ENCODE measurements around the gene CST3. TPM values are rescaled to one million over a fixed set of nuclear protein-coding genes. Genes with fewer than 3 reads are reported as not detected.
"Not testable (repeated sequence)": the region's sequence is repeated elsewhere in the genome, so short reads cannot be mapped to it uniquely, and the experiment has no call there.

CST3 gene
- total RNA-seq, 1 experiment from 2014 or later, result 181 TPM

- no peaks in the 10 kb centered on the region for H3K36me3 ChIP-seq (ENCODE audit: control insufficient read depth in 1 of 2, insufficient read depth in 2 of 2, low read length in 2 of 2)
- H2AFZ ChIP-seq (ENCODE audit: low read depth, low read length, poor library complexity, severe bottlenecking), result no peak overlapping the region
- H3K4me3 ChIP-seq (replicated peaks in 1 of 2; ENCODE audit: low read depth in 1 of 2, low read length in 2 of 2), result no peak overlapping the region
- ChIA-PET CTCF (no interaction called here), POLR2A (no interaction called here), RAD21 (ENCODE audit: low non-redundant PET in 1 of 2, low total read pairs in 2 of 2, uncharacterized antibody in 2 of 2, unreplicated experiment in 2 of 2) (no interaction called here)
- no peak for TF ChIP-seq RAD21 (IDR thresholded peaks at IDR 0.05; ENCODE audit: low read depth)
- no peaks in the 10 kb centered on the region for H3K9me3 ChIP-seq (ENCODE audit: control insufficient read depth in 1 of 2, insufficient read depth in 1 of 2, low read depth in 1 of 2, low read length in 2 of 2)
- H3K4me2 ChIP-seq (ENCODE audit: low read length), result no peak overlapping the region
- no peaks in the 10 kb centered on the region for H4K20me1 ChIP-seq (ENCODE audit: insufficient read depth)
- no peaks in the 10 kb centered on the region for H3K79me2 ChIP-seq (ENCODE audit: insufficient read depth, low read length)
- no peaks in the 10 kb centered on the region for H3K27me3 ChIP-seq (ENCODE audit: insufficient read depth, low read length)
- ATAC-seq, result no peak
- intact Hi-C loops (cut with micrococcal nuclease), result no loop called here
- no peak overlapping the region for H3K9ac ChIP-seq (ENCODE audit: low read length)
- no peak overlapping the region for H3K27ac ChIP-seq (ENCODE audit: low read depth, low read length)
- no peak for DNase-seq (ENCODE audit: low read depth, low spot score)
- no TSS peak for BruUV-seq (replicated peaks)
- H3K9me2 ChIP-seq (ENCODE audit: insufficient read depth), result no peaks in the 10 kb centered on the region
- no peaks in the 10 kb centered on the region for H3K4me1 ChIP-seq (ENCODE audit: control insufficient read depth in 1 of 2, insufficient read depth in 2 of 2, low read length in 2 of 2)
Measured at GRCh38 chr20:23661002-23661429, 23.3 kb upstream of the CST3 start.

DNA sequence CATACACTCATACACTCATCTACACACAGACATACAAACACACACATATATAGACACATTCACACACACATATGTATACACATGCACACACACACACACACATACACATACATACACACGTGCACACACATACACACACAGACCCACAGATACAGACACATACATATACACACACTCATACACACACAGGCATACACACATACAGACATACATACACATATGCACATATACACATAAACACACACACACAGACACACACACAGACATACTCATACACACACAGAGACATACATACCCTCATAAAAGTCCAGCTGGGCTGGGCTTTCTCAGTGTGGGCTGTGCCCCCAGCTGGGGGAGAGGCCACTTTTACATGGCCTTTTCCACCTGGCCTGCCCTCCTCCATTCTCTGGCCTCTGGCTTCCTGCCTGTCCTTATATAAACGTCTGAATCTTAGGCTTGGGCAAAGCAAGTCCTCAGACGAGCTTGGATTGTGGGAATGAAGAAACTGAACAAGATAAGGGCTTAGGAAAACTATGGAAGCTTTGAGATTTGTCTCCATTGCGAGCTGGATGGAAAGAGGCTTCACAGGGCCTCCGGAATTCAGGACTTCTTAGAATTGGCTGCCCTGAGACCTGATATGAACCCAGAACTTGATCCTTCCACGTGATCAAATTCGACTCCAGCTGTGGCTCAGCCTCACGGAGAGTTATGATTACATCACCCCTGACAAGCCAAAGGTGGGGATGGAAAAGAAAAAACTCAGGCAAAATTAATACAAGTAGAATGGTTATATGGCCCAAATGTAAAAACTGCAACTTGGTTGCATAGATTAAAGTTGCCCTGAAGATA is 22.5 kb upstream of the CST3 start:
- no peaks in the 10 kb centered on the region for H3K36me3 ChIP-seq (ENCODE audit: control insufficient read depth in 1 of 2, insufficient read depth in 2 of 2, low read length in 2 of 2)
- no peak overlapping the region for H3K4me2 ChIP-seq (ENCODE audit: low read length)
- ChIA-PET POLR2A (no interaction called here), RAD21 (ENCODE audit: low non-redundant PET in 1 of 2, low total read pairs in 2 of 2, uncharacterized antibody in 2 of 2, unreplicated experiment in 2 of 2) (no interaction called here), CTCF (no interaction called here)
- no peak overlapping the region for H3K27ac ChIP-seq (ENCODE audit: low read depth, low read length)
- no peaks in the 10 kb centered on the region for H3K9me2 ChIP-seq (ENCODE audit: insufficient read depth)
- no peak overlapping the region for H2AFZ ChIP-seq (ENCODE audit: low read depth, low read length, poor library complexity, severe bottlenecking)
- no peaks in the 10 kb centered on the region for H4K20me1 ChIP-seq (ENCODE audit: insufficient read depth)
- H3K4me1 ChIP-seq (ENCODE audit: control insufficient read depth in 1 of 2, insufficient read depth in 2 of 2, low read length in 2 of 2), result no peaks in the 10 kb centered on the region
- ATAC-seq (no peak), DNase-seq (ENCODE audit: low read depth, low spot score) (no peak)
- intact Hi-C loops (cut with micrococcal nuclease), result no loop called here
- no peaks in the 10 kb centered on the region for H3K27me3 ChIP-seq (ENCODE audit: insufficient read depth, low read length)
- no peak overlapping the region for H3K9ac ChIP-seq (ENCODE audit: low read length)
- no peaks in the 10 kb centered on the region for H3K9me3 ChIP-seq (ENCODE audit: control insufficient read depth in 1 of 2, insufficient read depth in 1 of 2, low read depth in 1 of 2, low read length in 2 of 2)
- H3K79me2 ChIP-seq (ENCODE audit: insufficient read depth, low read length), result no peaks in the 10 kb centered on the region
- no peak for TF ChIP-seq ATF3 (IDR thresholded peaks at IDR 0.05)
- TF ChIP-seq FOSL1 (IDR thresholded peaks at IDR 0.05; ENCODE audit: low read depth), result no peak
- H3K4me3 ChIP-seq (replicated peaks in 1 of 2; ENCODE audit: low read depth in 1 of 2, low read length in 2 of 2), result no peak overlapping the region
- BruUV-seq (replicated peaks), result no TSS peak

- H3K9ac ChIP-seq (ENCODE audit: low read length); H3K79me2 ChIP-seq (ENCODE audit: insufficient read depth, low read length); BruUV-seq (replicated peaks); H2AFZ ChIP-seq (ENCODE audit: low read depth, low read length, poor library complexity, severe bottlenecking); H3K27ac ChIP-seq (ENCODE audit: low read depth, low read length); POLR2A ChIA-PET; H3K27me3 ChIP-seq (ENCODE audit: insufficient read depth, low read length); H3K4me2 ChIP-seq (ENCODE audit: low read length); CTCF ChIA-PET; DNase-seq (ENCODE audit: low read depth, low spot score); RAD21 ChIA-PET (ENCODE audit: low non-redundant PET in 1 of 2, low total read pairs in 2 of 2, uncharacterized antibody in 2 of 2, unreplicated experiment in 2 of 2); H3K9me3 ChIP-seq (ENCODE audit: control insufficient read depth in 1 of 2, insufficient read depth in 1 of 2, low read depth in 1 of 2, low read length in 2 of 2); H3K4me3 ChIP-seq (replicated peaks in 1 of 2; ENCODE audit: low read depth in 1 of 2, low read length in 2 of 2); H3K9me2 ChIP-seq (ENCODE audit: insufficient read depth); ATAC-seq; H3K36me3 ChIP-seq (ENCODE audit: control insufficient read depth in 1 of 2, insufficient read depth in 2 of 2, low read length in 2 of 2); H4K20me1 ChIP-seq (ENCODE audit: insufficient read depth); intact Hi-C loops (cut with micrococcal nuclease); H3K4me1 ChIP-seq (ENCODE audit: control insufficient read depth in 1 of 2, insufficient read depth in 2 of 2, low read length in 2 of 2): not testable (repeated sequence)
Measured at GRCh38 chr20:23659610-23659988, 21.8 kb upstream of the CST3 start.

All from HCT116 (cell line).